K562 (cell line): ENCODE results near the gene GNPAT. TPM values are rescaled to one million over a fixed set of nuclear protein-coding genes. Genes with fewer than 3 reads are reported as not detected.

Source experiments
- ATAC-seq: fragments of 200-7000 bp; cut with Tn5 transposase; 3 replicates; pipeline ENCODE4 v1.9.1; 2020; ENCODE audit warnings: moderate library complexity
- BruUV-seq: library from RNA; stranded (reverse); fragments of 400-500 nt; replicated peaks from 2 replicates; lab custom pipeline; 2021; lab: Mats Ljungman, UMichigan
- CTCF ChIA-PET: fragments of 300-600 bp; formaldehyde crosslinking; extraction: SDS; loops from one replicate; lab custom pipeline; 2021; ENCODE audit warnings: low intra/inter-chr PET ratio; lab: Yijun Ruan, JAX
- POLR2A ChIA-PET: fragments of 300-600, 350-650 bp; sonication (Branson Sonifier 250); formaldehyde crosslinking; extraction: SDS; loops from one replicate; lab custom pipeline; 2021; ENCODE audit warnings: antibody characterized with exemption, inconsistent platforms; lab: Yijun Ruan, JAX
- DNase-seq, 4 experiments: peaks; one replicate each; pipeline versions ENCODE4 v3.0.0 to v3.0.0-alpha.2; 2011 to 2018; ENCODE audit warnings: low spot score in 3 of 4, mixed read lengths in 3 of 4; ENCODE audit errors: extremely low read depth in 1 of 4
- FAIRE-seq: peaks from 2 replicates; lab custom pipeline; 2011; peaks lifted over from hg19 to GRCh38; lab: Jason Lieb, UNC
- H2AFZ ChIP-seq: 2 replicates; pipeline ENCODE4 v1.6.0; 2011; ENCODE audit warnings: low read depth, low read length, control low read depth, inconsistent platforms
- H3K27ac ChIP-seq: fragments of 200-600 bp; 3 replicates; pipeline ENCODE4 v1.8.0; 2011; ENCODE audit warnings: low read depth, mild to moderate bottlenecking, control low read depth, inconsistent platforms, low read length, moderate library complexity, mixed read lengths; ENCODE audit errors: extremely low read depth
- H3K27me3 ChIP-seq, 2 experiments: fragments of 300-600 bp in 1 of 2; 2 replicates in 1 of 2; 3 replicates in 1 of 2; pipeline versions ENCODE4 v1.6.0 to v1.8.0; 2011; ENCODE audit warnings: inconsistent platforms in 2 of 2, low read length in 2 of 2, mild to moderate bottlenecking in 1 of 2, mixed read lengths in 1 of 2, moderate library complexity in 1 of 2; ENCODE audit not compliant: control insufficient read depth in 2 of 2, insufficient read depth in 2 of 2
- H3K36me3 ChIP-seq: fragments of 300-600 bp; 3 replicates; pipeline ENCODE4 v1.8.0; 2011; ENCODE audit warnings: mild to moderate bottlenecking, low read length, inconsistent platforms; ENCODE audit not compliant: control insufficient read depth, insufficient read depth
- H3K4me1 ChIP-seq, 2 experiments: fragments of 200-600 bp in 1 of 2; replicated peaks in 1 of 2; 2 replicates in 1 of 2; 3 replicates in 1 of 2; pipeline versions ENCODE4 v1.5.1 to v1.8.0; 2011; ENCODE audit warnings: inconsistent platforms in 2 of 2, low read length in 2 of 2, mild to moderate bottlenecking in 1 of 2, mixed read lengths in 1 of 2, moderate library complexity in 1 of 2; ENCODE audit not compliant: control insufficient read depth in 2 of 2, insufficient read depth in 2 of 2
- H3K4me2 ChIP-seq: 2 replicates; pipeline ENCODE4 v1.6.1; 2011; ENCODE audit warnings: low read length, control low read depth, inconsistent platforms, mixed read lengths; ENCODE audit not compliant: insufficient read depth
- H3K4me3 ChIP-seq: fragments of 200-600 bp; sonication (generic), shearing (Covaris generic); 2 replicates; pipeline ENCODE4 v1.5.1; 2016; ENCODE audit warnings: control low read depth, inconsistent platforms
- H3K79me2 ChIP-seq: fragments of 200-600 bp; 3 replicates; pipeline ENCODE4 v1.8.0; 2011; ENCODE audit warnings: low read length, inconsistent platforms; ENCODE audit not compliant: control insufficient read depth, insufficient read depth
- H3K9ac ChIP-seq, 2 experiments: 2 replicates each; pipeline versions ENCODE4 v1.6.0 to v1.6.1; 2011; ENCODE audit warnings: low read depth in 2 of 2, low read length in 2 of 2, control low read depth in 1 of 2, inconsistent platforms in 1 of 2, mild to moderate bottlenecking in 1 of 2, mixed read lengths in 1 of 2; ENCODE audit not compliant: insufficient read depth in 1 of 2
- H3K9me1 ChIP-seq: one replicate; pipeline ENCODE4 v1.6.0; 2011; ENCODE audit warnings: inconsistent platforms, mild to moderate bottlenecking, low read length, moderate library complexity; ENCODE audit not compliant: control insufficient read depth, insufficient read depth
- H3K9me3 ChIP-seq: replicated peaks from 2 replicates; pipeline ENCODE4 v1.5.1; 2011; ENCODE audit warnings: low read depth, low read length, inconsistent platforms; ENCODE audit not compliant: control insufficient read depth, insufficient read depth
- H4K20me1 ChIP-seq: replicated peaks from 2 replicates; pipeline ENCODE4 v1.6.1; 2011; ENCODE audit warnings: low read length, inconsistent platforms, mixed read lengths; ENCODE audit not compliant: control insufficient read depth, insufficient read depth
- CBFA2T3 ChIP-seq: fragments of 450-650 bp; IDR thresholded peaks from 2 replicates; pipeline ENCODE4 v1.6.1; 2017
- RBM34 ChIP-seq: fragments of 200-400 bp; formaldehyde crosslinking; IDR thresholded peaks from 2 replicates; pipeline ENCODE4 v1.6.1; 2018; ENCODE audit warnings: low read length, borderline replicate concordance; ENCODE audit not compliant: insufficient read depth
- WGBS: fragments of 100-300 bp; shearing (Covaris generic); methylation state at CpG from one replicate; pipeline ENCODE4 v1.1.6; 2016; ENCODE audit warnings: low coverage, mixed read lengths; ENCODE audit not compliant: insufficient coverage; ENCODE audit errors: missing lambda C conversion rate; 5-methylcytosine and 5-hydroxymethylcytosine counted together
- in situ Hi-C: fragments of 300-500 bp; cut with MboI; formaldehyde crosslinking; loops from 4 replicates; pipeline ENCODE4 v1.15.0; 2018; ENCODE audit warnings: inconsistent platforms, mixed read lengths
- intact Hi-C: fragments of 100-400 bp; cut with micrococcal nuclease; formaldehyde crosslinking; loops from 2 replicates; pipeline ENCODE4 v1.14.2; 2022
- polyA plus RNA-seq, 8 experiments: library from polyadenylated mRNA; depleted of rRNA in 4 of 8; stranded (reverse) in 5 of 8; unstranded in 3 of 8; fragments of >200 nt; fragmentation: Nextera tagmentation in 2 of 8; fragmentation: Illumina TruSeq in 1 of 8; extraction: Ambion mirVana in 2 of 8; extraction: Trizol in 1 of 8; gene quantifications; 2 replicates each; pipeline versions ENCODE4 v1.2.1 to v1.2.3, GENCODE V29; 2011 to 2014; ENCODE audit warnings: inconsistent platforms in 1 of 8, missing spikeins in 1 of 8
- total RNA-seq, 7 experiments: library from RNA; depleted of rRNA in 6 of 7; stranded (reverse); fragments of >200 nt in 6 of 7; fragmentation: Illumina TruSeq in 2 of 7; extraction: Trizol in 2 of 7; gene quantifications; 2 replicates each; pipeline versions ENCODE4 v1.2.1 to v1.2.3, GENCODE V29; 2011 to 2021; ENCODE audit warnings: low replicate concordance in 1 of 7
- TF ChIP-seq, protein P1 (sequence below), 3 experiments: IDR thresholded peaks in 2 of 3; conservative IDR thresholded peaks in 1 of 3; 2 replicates each; pipeline ENCODE4 v1.5.1; 2011 to 2012; ENCODE audit warnings: low read length in 3 of 3, mild to moderate bottlenecking in 3 of 3, control low read depth in 2 of 3, improper control_type of control experiment in 1 of 3, inconsistent platforms in 1 of 3, low read depth in 1 of 3, mixed read lengths in 1 of 3, moderate library complexity in 1 of 3; ENCODE audit not compliant: insufficient read depth in 2 of 3
- TF ChIP-seq, protein P2 (sequence below): sonication (generic); formaldehyde crosslinking; IDR thresholded peaks from 2 replicates; pipeline ENCODE4 v1.8.0; 2022; ENCODE audit warnings: missing genetic modification reagents, mild to moderate bottlenecking, moderate library complexity, borderline replicate concordance

The GNPAT gene
- total and polyA plus RNA-seq, 9 of the 15 experiments (the other 6 are each of a cell fraction or from before 2014, with no cell fraction given) = 32.1 to 68.8 (median 50.7) TPM

DNA sequence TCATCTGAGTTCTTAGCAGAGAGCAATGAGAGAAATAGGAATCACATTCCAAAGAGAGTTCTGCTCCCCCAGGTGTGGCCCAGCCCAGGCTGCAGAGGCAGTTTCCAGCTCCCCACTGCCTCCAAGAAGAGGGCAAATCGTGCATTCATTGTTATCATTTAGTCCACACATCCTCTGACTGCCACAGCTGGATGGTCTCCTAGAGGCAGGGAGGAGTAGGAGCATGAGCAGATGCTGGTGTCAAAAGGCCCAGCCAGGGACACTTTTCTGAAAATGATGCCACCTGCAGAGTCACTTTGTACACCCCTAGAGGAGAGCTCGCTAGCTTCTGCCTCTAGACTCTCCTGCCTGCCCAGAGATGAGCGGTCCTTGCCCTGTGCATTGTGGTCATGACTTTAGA lies 33.6 kb upstream of the GNPAT start:
- in situ Hi-C loops = no loop called here
- POLR2A ChIA-PET = interaction anchor here (0.6 to 1.7 kb wide), 10 partner anchors 10 to 191 kb away, joined by 3 to 7 read pairs (median 4); no protein-coding TSS in a partner anchor
- 40% methylated on average over 3 of the region's 3 CpGs for WGBS
- Histone ChIP-seq H3K4me3 (no peak overlapping the region), H3K36me3 (no peaks in the 10 kb centered on the region), H3K27me3 (0 out of 5 replicates have a peak, but pooled peaks cover 0 to under 1% of the 10 kb centered on the region in 2 experiments), H3K9ac (no peak overlapping the region), H3K4me2 (no peak overlapping the region), H3K79me2 (no peaks in the 10 kb centered on the region), H2AFZ (no peak overlapping the region), H4K20me1 (no peaks in the 10 kb centered on the region), H3K4me1 (peaks cover 6 to 26% of the 10 kb centered on the region in 2 experiments), H3K9me3 (no peaks in the 10 kb centered on the region), H3K27ac (no peak overlapping the region), H3K9me1 (no peaks in the 10 kb centered on the region)
- TF ChIP-seq CBFA2T3 (peak; percentile 36), RBM34 (no peak)
- TF ChIP-seq, protein P1, sequence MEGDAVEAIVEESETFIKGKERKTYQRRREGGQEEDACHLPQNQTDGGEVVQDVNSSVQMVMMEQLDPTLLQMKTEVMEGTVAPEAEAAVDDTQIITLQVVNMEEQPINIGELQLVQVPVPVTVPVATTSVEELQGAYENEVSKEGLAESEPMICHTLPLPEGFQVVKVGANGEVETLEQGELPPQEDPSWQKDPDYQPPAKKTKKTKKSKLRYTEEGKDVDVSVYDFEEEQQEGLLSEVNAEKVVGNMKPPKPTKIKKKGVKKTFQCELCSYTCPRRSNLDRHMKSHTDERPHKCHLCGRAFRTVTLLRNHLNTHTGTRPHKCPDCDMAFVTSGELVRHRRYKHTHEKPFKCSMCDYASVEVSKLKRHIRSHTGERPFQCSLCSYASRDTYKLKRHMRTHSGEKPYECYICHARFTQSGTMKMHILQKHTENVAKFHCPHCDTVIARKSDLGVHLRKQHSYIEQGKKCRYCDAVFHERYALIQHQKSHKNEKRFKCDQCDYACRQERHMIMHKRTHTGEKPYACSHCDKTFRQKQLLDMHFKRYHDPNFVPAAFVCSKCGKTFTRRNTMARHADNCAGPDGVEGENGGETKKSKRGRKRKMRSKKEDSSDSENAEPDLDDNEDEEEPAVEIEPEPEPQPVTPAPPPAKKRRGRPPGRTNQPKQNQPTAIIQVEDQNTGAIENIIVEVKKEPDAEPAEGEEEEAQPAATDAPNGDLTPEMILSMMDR (IDR thresholded peaks at IDR 0.05 in 2 of 3, conservative IDR thresholded peaks at IDR 0.05 in 1 of 3; ENCODE audit: insufficient read depth in 2 of 3, low read depth in 1 of 3, low read length in 3 of 3) = 0 out of 6 replicates have a peak, but pooled peaks of 1 of the 3 experiments have one; percentile 14
- TF ChIP-seq, protein P2, sequence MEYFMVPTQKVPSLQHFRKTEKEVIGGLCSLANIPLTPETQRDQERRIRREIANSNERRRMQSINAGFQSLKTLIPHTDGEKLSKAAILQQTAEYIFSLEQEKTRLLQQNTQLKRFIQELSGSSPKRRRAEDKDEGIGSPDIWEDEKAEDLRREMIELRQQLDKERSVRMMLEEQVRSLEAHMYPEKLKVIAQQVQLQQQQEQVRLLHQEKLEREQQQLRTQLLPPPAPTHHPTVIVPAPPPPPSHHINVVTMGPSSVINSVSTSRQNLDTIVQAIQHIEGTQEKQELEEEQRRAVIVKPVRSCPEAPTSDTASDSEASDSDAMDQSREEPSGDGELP (CRISPR knock-in tag) = peak; percentile 53; the same call in 1 of the 2 replicates
- FAIRE-seq (no peak), ATAC-seq (no peak), DNase-seq (peak in 1 of 4 experiments; percentile 30)
- CTCF ChIA-PET = interaction anchor here (1.0 kb wide), 1 partner anchor 114 kb away, joined by 3 read pairs; no protein-coding TSS in a partner anchor
- intact Hi-C loops = loop anchor here (1.0 to 2.0 kb wide), 2 partner anchors 117 to 290 kb away; no protein-coding TSS in a partner anchor
- BruUV-seq = no TSS peak
